ENCODE measurements around the gene PLAAT5.
A peak's percentile ranks its signal among the peaks of the same experiment; 100 is the strongest.
"Not testable (repeated sequence)": the region's sequence is repeated elsewhere in the genome, so short reads cannot be mapped to it uniquely, and the experiment has no call there.

Gene PLAAT5

GRCh38 chr11:63532799-63533475 is 42.0 kb upstream of the PLAAT5 start:
- DNase-seq (ENCODE audit: low read depth): peak; percentile 18
- H3K4me3 ChIP-seq (ENCODE audit: low read length): no peak overlapping the region
- TF ChIP-seq, protein P1, sequence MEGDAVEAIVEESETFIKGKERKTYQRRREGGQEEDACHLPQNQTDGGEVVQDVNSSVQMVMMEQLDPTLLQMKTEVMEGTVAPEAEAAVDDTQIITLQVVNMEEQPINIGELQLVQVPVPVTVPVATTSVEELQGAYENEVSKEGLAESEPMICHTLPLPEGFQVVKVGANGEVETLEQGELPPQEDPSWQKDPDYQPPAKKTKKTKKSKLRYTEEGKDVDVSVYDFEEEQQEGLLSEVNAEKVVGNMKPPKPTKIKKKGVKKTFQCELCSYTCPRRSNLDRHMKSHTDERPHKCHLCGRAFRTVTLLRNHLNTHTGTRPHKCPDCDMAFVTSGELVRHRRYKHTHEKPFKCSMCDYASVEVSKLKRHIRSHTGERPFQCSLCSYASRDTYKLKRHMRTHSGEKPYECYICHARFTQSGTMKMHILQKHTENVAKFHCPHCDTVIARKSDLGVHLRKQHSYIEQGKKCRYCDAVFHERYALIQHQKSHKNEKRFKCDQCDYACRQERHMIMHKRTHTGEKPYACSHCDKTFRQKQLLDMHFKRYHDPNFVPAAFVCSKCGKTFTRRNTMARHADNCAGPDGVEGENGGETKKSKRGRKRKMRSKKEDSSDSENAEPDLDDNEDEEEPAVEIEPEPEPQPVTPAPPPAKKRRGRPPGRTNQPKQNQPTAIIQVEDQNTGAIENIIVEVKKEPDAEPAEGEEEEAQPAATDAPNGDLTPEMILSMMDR (conservative IDR thresholded peaks at IDR 0.05; ENCODE audit: low read depth, low read length): no peak

DNA sequence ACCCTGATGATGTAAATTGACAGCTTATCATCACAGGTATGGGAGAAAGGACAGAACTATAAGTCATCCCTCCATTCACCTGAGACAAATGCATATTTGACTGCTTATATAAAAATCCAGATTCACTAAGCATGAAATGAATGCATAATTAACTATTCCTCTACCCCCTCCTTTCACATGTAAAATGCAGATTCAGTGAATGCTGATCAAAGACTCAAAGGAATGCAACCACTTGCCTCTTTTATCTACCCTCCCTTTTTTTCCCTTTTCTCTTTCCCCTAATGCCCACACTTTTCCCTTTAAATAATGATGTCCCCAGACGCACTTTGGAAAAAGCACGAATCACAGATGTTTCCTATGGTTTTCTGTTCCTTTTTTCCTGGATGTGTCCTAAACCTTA is 41.1 kb upstream of the PLAAT5 start:
- TF ChIP-seq, protein P1 (conservative IDR thresholded peaks at IDR 0.05; ENCODE audit: low read depth, low read length): no peak
- DNase-seq (ENCODE audit: low read depth): no peak
- no peak overlapping the region for H3K4me3 ChIP-seq (ENCODE audit: low read length)

DNA sequence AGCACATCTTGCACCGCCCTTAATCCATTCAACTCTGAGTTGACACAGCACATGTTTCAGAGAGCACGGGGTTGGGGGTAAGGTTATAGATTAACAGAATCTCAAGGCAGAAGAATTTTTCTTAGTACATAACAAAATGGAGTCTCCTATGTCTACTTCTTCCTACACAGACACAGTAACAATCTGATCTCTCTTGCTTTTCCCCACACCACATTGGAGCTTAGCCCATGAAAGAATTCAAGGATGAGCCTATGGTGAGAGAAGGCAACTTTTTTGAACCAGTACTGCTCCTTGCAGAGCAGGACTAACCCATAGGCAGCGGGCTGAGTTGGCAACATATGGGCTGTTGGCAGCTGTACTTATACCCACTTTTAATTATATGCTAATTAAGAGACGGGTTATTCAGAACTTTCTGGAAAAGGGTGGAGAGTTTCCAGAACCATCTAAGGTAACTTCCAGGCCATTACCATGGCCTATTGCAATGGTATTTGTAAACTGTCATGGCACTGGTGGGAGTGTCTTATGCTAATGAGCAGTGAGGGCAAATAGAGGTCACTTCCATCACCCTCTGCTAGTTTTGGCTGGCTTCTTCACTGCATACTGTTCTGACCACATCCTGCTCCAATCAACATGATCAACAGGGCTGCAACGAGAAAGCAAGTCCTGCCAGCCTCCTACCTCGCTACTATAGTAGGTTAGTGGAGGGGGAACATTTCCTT is 40.3 kb upstream of the PLAAT5 start:
- peak; percentile 41 for DNase-seq (ENCODE audit: low read depth)
- not testable (repeated sequence) for H3K4me3 ChIP-seq (ENCODE audit: low read length)

- no peak for DNase-seq (ENCODE audit: low read depth)
- H3K4me3 ChIP-seq (ENCODE audit: low read length): no peak overlapping the region
Measured at GRCh38 chr11:63530021-63530420, 39.1 kb upstream of the PLAAT5 start.

DNA sequence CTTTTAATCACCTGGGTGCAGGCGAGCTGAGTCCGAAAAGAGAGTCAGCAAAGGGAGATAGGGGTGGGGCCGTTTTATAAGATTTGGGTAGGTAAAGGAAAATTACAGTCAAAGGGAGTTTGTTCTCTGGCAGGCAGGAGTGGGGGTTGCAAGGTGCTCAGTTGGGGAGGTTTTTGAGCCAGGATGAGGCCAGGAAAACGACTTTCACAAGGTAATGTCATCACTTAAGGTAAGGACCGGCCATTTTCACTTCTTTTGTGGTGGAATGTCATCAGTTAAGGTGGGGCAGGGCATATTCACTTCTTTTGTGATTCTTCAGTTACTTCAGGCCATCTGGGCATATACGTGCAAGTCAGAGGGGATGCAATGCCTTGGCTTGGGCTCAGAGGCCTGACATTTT is 38.4 kb upstream of the PLAAT5 start:
- not testable (repeated sequence) for H3K4me3 ChIP-seq (ENCODE audit: low read length); DNase-seq (ENCODE audit: low read depth)

More at GRCh38 chr11:63530021-63530420, 39.1 kb upstream of the PLAAT5 start:
- TF ChIP-seq, protein P1 (conservative IDR thresholded peaks at IDR 0.05; ENCODE audit: low read depth, low read length): no peak

DNA sequence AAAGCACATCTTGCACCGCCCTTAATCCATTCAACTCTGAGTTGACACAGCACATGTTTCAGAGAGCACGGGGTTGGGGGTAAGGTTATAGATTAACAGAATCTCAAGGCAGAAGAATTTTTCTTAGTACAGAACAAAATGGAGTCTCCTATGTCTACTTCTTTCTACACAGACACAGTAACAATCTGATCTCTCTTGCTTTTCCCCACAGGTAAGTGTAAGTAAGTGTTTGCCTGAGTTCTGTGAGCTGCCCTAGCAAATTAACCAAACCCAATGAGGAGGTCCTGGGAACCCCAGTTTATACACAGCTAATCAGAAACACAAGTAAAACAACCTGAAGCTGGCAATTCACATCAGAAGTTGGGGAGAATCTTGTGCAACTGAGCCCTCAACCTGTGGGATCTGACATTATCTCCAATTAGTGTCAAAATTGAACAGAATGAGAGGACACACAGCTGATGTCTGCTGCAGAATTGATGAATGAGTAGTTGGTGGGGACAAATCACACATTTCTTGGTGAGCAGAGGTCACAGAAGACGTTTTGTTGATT is 37.8 kb upstream of the PLAAT5 start:
- not testable (repeated sequence) for DNase-seq (ENCODE audit: low read depth); H3K4me3 ChIP-seq (ENCODE audit: low read length)

GRCh38 chr11:63528156-63528555 is 37.2 kb upstream of the PLAAT5 start:
- not testable (repeated sequence) for DNase-seq (ENCODE audit: low read depth); H3K4me3 ChIP-seq (ENCODE audit: low read length)

DNA sequence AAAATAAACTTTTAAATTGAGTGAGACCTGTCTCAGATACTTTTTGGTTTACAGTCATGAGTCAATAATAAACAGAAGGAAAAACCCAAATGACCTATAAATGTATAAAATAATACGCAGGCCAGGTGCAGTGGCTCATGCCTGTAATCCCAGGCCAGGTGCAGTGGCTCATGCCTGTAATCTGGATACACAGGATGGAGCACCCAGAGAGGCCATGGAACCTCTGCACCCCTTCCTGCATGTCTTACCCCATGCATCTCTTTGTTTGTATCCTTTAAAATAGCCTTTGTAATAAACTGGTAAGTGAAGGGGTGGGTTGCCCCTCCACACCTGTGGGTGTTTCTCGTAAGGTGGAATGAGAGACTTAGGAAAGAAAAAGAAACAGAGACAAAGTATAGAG is 36.7 kb upstream of the PLAAT5 start:
- H3K4me3 ChIP-seq (ENCODE audit: low read length): no peak overlapping the region
- TF ChIP-seq, protein P1 (conservative IDR thresholded peaks at IDR 0.05; ENCODE audit: low read depth, low read length): no peak
- no peak for DNase-seq (ENCODE audit: low read depth)

DNA sequence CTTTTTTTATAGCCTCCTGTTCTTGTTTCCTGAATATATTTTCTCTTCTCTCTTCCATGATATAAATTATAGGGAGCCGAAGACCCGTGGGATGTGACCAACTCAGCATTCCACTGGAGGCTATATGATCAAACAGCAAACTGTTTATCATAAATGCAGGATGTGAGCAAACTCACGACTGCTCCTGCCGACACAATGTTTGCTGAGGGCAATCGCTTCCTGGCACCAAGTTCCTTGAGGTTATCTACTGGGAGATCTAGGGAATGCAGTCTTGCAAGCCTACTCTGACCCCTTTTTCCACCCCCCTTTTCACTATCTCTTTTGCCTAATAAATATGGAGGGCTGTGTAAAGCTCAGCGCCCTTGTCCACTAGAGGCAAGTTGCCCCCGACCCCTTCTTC is 32.2 kb upstream of the PLAAT5 start:
- TF ChIP-seq, protein P1 (conservative IDR thresholded peaks at IDR 0.05; ENCODE audit: low read depth, low read length): no peak
- no peak overlapping the region for H3K4me3 ChIP-seq (ENCODE audit: low read length)
- DNase-seq (ENCODE audit: low read depth): no peak

All from retinal pigment epithelial cell (primary cell).